HG03442 (cell line): ENCODE results near the gene OTOP1.
"Not testable (repeated sequence)": the region's sequence is repeated elsewhere in the genome, so short reads cannot be mapped to it uniquely, and the experiment has no call there.

ENCODE experiments used
- ATAC-seq: cut with Tn5 transposase; IDR thresholded peaks from one replicate; pipeline ENCODE4 v1.9.1; 2021; ENCODE audit warnings: mild to moderate bottlenecking, moderate library complexity; ENCODE audit not compliant: unreplicated experiment

The OTOP1 gene

DNA sequence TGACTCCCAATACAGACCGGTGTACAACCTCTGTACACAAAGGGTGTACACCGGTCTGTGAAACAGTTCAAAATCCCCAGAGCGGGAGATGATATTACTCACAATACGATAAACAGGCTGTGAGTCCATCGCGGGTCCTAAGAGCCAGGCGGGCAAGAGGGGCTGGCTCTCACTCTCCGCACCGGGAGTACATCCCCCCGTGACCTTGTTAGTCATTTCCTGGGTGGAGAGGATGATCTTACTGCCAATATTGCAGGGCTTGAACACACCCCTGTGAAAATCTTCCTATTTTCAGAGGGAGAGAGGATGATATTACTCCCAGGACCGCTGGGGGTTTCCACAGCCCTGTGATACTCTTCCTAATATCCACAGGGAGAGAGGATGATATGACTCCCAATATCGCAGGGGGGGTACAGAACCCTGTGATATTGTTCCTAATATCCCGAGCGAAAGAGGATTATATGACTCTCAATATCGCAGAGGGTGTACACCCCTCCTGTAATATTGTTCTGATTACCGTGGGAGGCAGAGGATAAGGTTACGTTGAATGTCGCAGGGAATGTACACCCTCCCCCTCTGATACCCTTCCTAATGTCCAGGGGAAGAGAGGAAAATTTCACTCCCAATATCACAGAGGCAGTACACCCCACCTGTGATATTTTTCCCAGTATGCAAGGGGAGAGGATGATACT is 60.9 kb downstream of the OTOP1 start:
- ATAC-seq, result not testable (repeated sequence)

- ATAC-seq, result not testable (repeated sequence)
Measured at GRCh38 chr4:4164532-4165173, 62.1 kb downstream of the OTOP1 start.

GRCh38 chr4:4162186-4162585 is 64.5 kb downstream of the OTOP1 start:
- ATAC-seq, result not testable (repeated sequence)

DNA sequence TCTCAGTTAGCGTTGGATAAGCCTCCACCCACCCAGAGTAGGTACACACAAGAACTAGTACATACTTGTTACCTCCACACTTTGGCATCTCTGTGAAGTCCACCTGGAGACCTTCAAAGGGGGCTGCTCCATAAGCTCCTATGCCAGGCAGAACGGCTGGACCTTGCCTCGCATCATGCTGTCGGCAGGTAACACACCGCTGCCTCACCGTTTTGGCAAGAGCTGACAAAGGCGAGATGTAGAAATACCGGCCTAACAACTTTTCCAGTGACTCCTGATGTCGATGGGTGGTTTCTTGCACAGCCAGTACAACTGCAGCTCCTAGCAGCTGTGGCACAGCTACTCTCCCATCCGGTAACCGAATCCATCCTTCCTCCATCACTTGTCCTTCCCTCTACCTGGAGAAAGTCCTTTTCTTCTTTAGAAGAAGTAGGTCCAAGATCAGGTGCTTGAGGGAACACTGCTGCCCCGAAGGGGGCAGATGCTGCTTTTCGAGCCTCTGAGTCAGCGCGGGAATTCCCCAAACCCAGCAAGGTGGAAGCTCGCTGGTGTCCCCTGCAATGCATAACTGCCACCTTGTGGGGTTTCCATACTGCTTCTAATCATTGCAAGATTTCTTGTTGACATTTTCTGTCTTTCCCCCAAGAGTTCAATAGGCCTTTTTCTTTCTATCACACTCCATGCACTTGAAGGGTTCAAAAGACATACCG is 65.6 kb downstream of the OTOP1 start:
- not testable (repeated sequence) for ATAC-seq

- ATAC-seq, result not testable (repeated sequence)
Measured at GRCh38 chr4:4145622-4146021, 81.1 kb downstream of the OTOP1 start.

GRCh38 chr4:4143376-4143775 is 83.4 kb downstream of the OTOP1 start:
- ATAC-seq, result not testable (repeated sequence)

DNA sequence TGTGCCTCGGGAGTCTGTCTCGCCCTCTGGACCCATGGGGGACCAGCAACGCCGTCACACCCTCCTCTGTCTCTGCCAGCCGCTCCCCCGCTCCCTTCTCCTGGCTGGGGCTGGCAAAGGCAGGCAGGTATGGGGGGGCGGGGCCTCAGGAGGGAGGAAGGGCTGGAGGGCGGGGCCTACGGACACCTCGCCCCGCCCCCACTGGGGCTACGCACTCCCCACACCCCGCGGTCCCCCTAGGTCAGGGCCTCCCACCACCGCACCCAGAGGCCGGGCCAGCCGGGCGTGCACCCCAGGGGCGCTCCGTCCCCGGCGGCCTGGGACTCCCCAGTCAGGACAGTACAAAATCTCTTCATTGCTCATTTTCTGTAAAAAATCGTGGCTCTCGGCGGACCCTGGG is 84.0 kb downstream of the OTOP1 start:
- ATAC-seq, result not testable (repeated sequence)

GRCh38 chr4:4141186-4141585 is 85.5 kb downstream of the OTOP1 start:
- not testable (repeated sequence) for ATAC-seq
